K562 (cell line): Measurements from ENCODE around the gene ARF1. TPM values are rescaled to one million over a fixed set of nuclear protein-coding genes. Genes with fewer than 3 reads are reported as not detected.
A peak's percentile ranks its signal among the peaks of the same experiment; 100 is the strongest.

Experiments
- ATF6 ChIP-seq: sonication (generic); formaldehyde crosslinking; IDR thresholded peaks from 2 replicates; pipeline ENCODE4 v1.4.0; 2020; ENCODE audit warnings: mild to moderate bottlenecking, missing genetic modification reagents
- CBX2 ChIP-seq: fragments of 200-600 bp; sonication (generic); IDR thresholded peaks from one replicate; pipeline ENCODE4 v1.6.1; 2012; ENCODE audit warnings: mild to moderate bottlenecking, low read length, inconsistent platforms; ENCODE audit not compliant: insufficient read depth, poor library complexity, severe bottlenecking
- CREB5 ChIP-seq: fragments of 250-450 bp; sonication (Bioruptor Pico); IDR thresholded peaks from 2 replicates; pipeline ENCODE4 v1.5.0; 2020; ENCODE audit warnings: mild to moderate bottlenecking
- DACH1 ChIP-seq: fragments of 450-650 bp; IDR thresholded peaks from 2 replicates; pipeline ENCODE4 v1.6.1; 2018; ENCODE audit not compliant: partially characterized antibody
- ESRRA ChIP-seq: fragments of 450-650 bp; IDR thresholded peaks from 2 replicates; pipeline ENCODE4 v1.6.1; 2014; ENCODE audit warnings: low read depth, mild to moderate bottlenecking, moderate library complexity, borderline replicate concordance
- FOXK1 ChIP-seq: sonication (generic); formaldehyde crosslinking; IDR thresholded peaks from 2 replicates; pipeline ENCODE4 v1.8.0; 2022; ENCODE audit warnings: missing genetic modification reagents, mild to moderate bottlenecking, borderline replicate concordance
- HMGN3 ChIP-seq: IDR thresholded peaks from 2 replicates; pipeline ENCODE4 v1.6.1; 2011; ENCODE audit warnings: borderline replicate concordance, low read depth, mild to moderate bottlenecking, mixed read lengths, low read length; ENCODE audit not compliant: insufficient read length; ENCODE audit errors: extremely low read depth
- HOXB6 ChIP-seq: fragments of 250-450 bp; sonication (Bioruptor Pico); IDR thresholded peaks from 2 replicates; pipeline ENCODE4 v1.5.1; 2022; ENCODE audit warnings: mild to moderate bottlenecking, borderline replicate concordance
- KLF1 ChIP-seq: fragments of 450-650 bp; IDR thresholded peaks from 2 replicates; pipeline ENCODE4 v1.6.1; 2016; ENCODE audit warnings: missing genetic modification characterization, missing compliant biosample characterization
- KLF10 ChIP-seq: fragments of 250-450 bp; sonication (Bioruptor Pico); IDR thresholded peaks from 2 replicates; pipeline ENCODE4 v1.6.1; 2021; ENCODE audit warnings: matching md5 sums
- MLX ChIP-seq, 2 experiments: fragments of 450-650 bp in 1 of 2; sonication (generic) in 1 of 2; formaldehyde crosslinking; conservative IDR thresholded peaks; 2 replicates each; pipeline versions ENCODE4 v1.4.0 to v1.8.1; 2020 to 2022; ENCODE audit warnings: mild to moderate bottlenecking in 1 of 2, missing genetic modification reagents in 1 of 2
- MTA1 ChIP-seq: fragments of 450-650 bp; IDR thresholded peaks from 2 replicates; pipeline ENCODE4 v1.6.1; 2017; ENCODE audit warnings: borderline replicate concordance
- MTA3 ChIP-seq: fragments of 450-650 bp; formaldehyde crosslinking; IDR thresholded peaks from 2 replicates; pipeline ENCODE4 v1.6.1; 2017; ENCODE audit warnings: mild to moderate bottlenecking, borderline replicate concordance
- MTF1 ChIP-seq: fragments of 250-450 bp; sonication (Bioruptor Pico); IDR thresholded peaks from 2 replicates; pipeline ENCODE4 v1.9.0; 2021; ENCODE audit warnings: moderate library complexity, mild to moderate bottlenecking, inconsistent platforms, borderline replicate concordance
- NR2C1 ChIP-seq, 2 experiments: fragments of 450-650 bp; IDR thresholded peaks; 2 replicates each; pipeline ENCODE4 v1.6.1; 2017; ENCODE audit warnings: mild to moderate bottlenecking in 2 of 2, antibody characterized with exemption in 1 of 2, inconsistent platforms in 1 of 2, missing compliant biosample characterization in 1 of 2, missing genetic modification characterization in 1 of 2
- RFX5 ChIP-seq: IDR thresholded peaks from 2 replicates; pipeline ENCODE4 v1.6.1; 2011; ENCODE audit warnings: low read depth, mild to moderate bottlenecking, improper control_type of control experiment, low read length
- SETDB1 ChIP-seq: IDR thresholded peaks from one replicate; pipeline ENCODE4 v1.6.1; 2012; ENCODE audit warnings: low read length, control low read depth, inconsistent platforms
- SRSF1 ChIP-seq: fragments of 200-400 bp; formaldehyde crosslinking; IDR thresholded peaks from 2 replicates; pipeline ENCODE4 v1.6.1; 2017; ENCODE audit warnings: mild to moderate bottlenecking, low read depth, low read length, moderate library complexity
- TAF7 ChIP-seq: fragments of 450-650 bp; IDR thresholded peaks from 2 replicates; pipeline ENCODE4 v1.6.1; 2016; ENCODE audit warnings: missing genetic modification characterization, missing compliant biosample characterization
- TOE1 ChIP-seq, 2 experiments: fragments of 450-650 bp in 1 of 2; sonication (generic) in 1 of 2; formaldehyde crosslinking in 1 of 2; IDR thresholded peaks; 2 replicates each; pipeline versions ENCODE4 v1.7.1 to v1.8.0; 2016 to 2022; ENCODE audit warnings: borderline replicate concordance in 2 of 2, mild to moderate bottlenecking in 2 of 2, antibody characterized with exemption in 1 of 2, inconsistent platforms in 1 of 2, low read depth in 1 of 2, missing genetic modification reagents in 1 of 2, moderate library complexity in 1 of 2
- ZNF146 ChIP-seq: IDR thresholded peaks from one replicate; pipeline ENCODE4 v1.6.1; 2018; ENCODE audit warnings: missing compliant biosample characterization; ENCODE audit not compliant: unreplicated experiment
- ZNF316 ChIP-seq: fragments of 450-650 bp; IDR thresholded peaks from 2 replicates; pipeline ENCODE4 v1.6.1; 2016
- polyA plus RNA-seq, 8 experiments: library from polyadenylated mRNA; depleted of rRNA in 4 of 8; stranded (reverse) in 5 of 8; unstranded in 3 of 8; fragments of >200 nt; fragmentation: Nextera tagmentation in 2 of 8; fragmentation: Illumina TruSeq in 1 of 8; extraction: Ambion mirVana in 2 of 8; extraction: Trizol in 1 of 8; gene quantifications; 2 replicates each; pipeline versions ENCODE4 v1.2.1 to v1.2.3, GENCODE V29; 2011 to 2014; ENCODE audit warnings: inconsistent platforms in 1 of 8, missing spikeins in 1 of 8
- total RNA-seq, 7 experiments: library from RNA; depleted of rRNA in 6 of 7; stranded (reverse); fragments of >200 nt in 6 of 7; fragmentation: Illumina TruSeq in 2 of 7; extraction: Trizol in 2 of 7; gene quantifications; 2 replicates each; pipeline versions ENCODE4 v1.2.1 to v1.2.3, GENCODE V29; 2011 to 2021; ENCODE audit warnings: low replicate concordance in 1 of 7

ARF1 gene
- total and polyA plus RNA-seq, 9 of the 15 experiments (the other 6 are each of a cell fraction or from before 2014, with no cell fraction given) = 69.8 to 593 (median 325) TPM

- TF ChIP-seq FOXK1 (CRISPR knock-in tag) (peak; percentile 86; the same call in 1 of the 2 replicates), SRSF1 (0 out of 2 replicates have a peak, but pooled peaks have one; percentile 43), MTF1 (CRISPR knock-in tag) (no peak), CBX2 (no peak), NR2C1 (IDR thresholded peaks at IDR 0.05) (peak; percentile 48), NR2C1 (tag; IDR thresholded peaks at IDR 0.05) (peak; percentile 52; the same call in 1 of the 2 replicates), ZNF146 (CRISPR knock-in tag) (no peak), ZNF316 (no peak), TOE1 (IDR thresholded peaks at IDR 0.05; ENCODE audit: borderline replicate concordance) (peak; percentile 53; the same call in 1 of the 2 replicates), TOE1 (CRISPR knock-in tag; IDR thresholded peaks at IDR 0.05; ENCODE audit: borderline replicate concordance, low read depth) (no peak), CREB5 (CRISPR knock-in tag) (no peak), KLF10 (CRISPR knock-in tag) (no peak), DACH1 (peak; percentile 11), ATF6 (CRISPR knock-in tag) (peak; percentile 38; the same call in 1 of the 2 replicates), MTA1 (peak; percentile 99), MLX (CRISPR knock-in tag; conservative IDR thresholded peaks at IDR 0.05) (peak in 1 of 2 experiments; percentile 2; a peak in 1 of 4 replicates), KLF1 (peak; percentile 38; the same call in 1 of the 2 replicates), HOXB6 (CRISPR knock-in tag) (0 out of 2 replicates have a peak, but pooled peaks have one; percentile 36), MTA3 (peak; percentile 80; the same call in 1 of the 2 replicates), SETDB1 (peak; percentile 80), HMGN3 (peak; percentile 20), ESRRA (peak; percentile 74; the same call in 1 of the 2 replicates), TAF7 (tag) (0 out of 2 replicates have a peak, but pooled peaks have one; percentile 31), RFX5 (peak; percentile 17; the same call in 1 of the 2 replicates)
Observed at GRCh38 chr1:228102791-228103620, 20.5 kb downstream of the ARF1 start, which contains the start of gene C1orf35 (continued).
